Uterus (tissue), 2 donors: Measurements from ENCODE around the gene C12orf50.

ENCODE experiments used
- POLR2A ChIP-seq, 2 donors: fragments of 450-650 bp; IDR thresholded peaks; one replicate each; pipeline ENCODE4 v1.6.1; 2016; ENCODE audit warnings: antibody characterized with exemption in 2 of 2, mild to moderate bottlenecking in 1 of 2, moderate library complexity in 1 of 2
- TF ChIP-seq, protein P1 (sequence below), 4 experiments: fragments of 200-600 bp in 2 of 4; fragments of 450-650 bp in 2 of 4; sonication (generic) in 2 of 4; IDR thresholded peaks; one replicate each; pipeline ENCODE4 v1.5.1; 2016 to 2019; ENCODE audit warnings: antibody characterized with exemption in 4 of 4, mild to moderate bottlenecking in 2 of 4, moderate library complexity in 1 of 4

DNA sequence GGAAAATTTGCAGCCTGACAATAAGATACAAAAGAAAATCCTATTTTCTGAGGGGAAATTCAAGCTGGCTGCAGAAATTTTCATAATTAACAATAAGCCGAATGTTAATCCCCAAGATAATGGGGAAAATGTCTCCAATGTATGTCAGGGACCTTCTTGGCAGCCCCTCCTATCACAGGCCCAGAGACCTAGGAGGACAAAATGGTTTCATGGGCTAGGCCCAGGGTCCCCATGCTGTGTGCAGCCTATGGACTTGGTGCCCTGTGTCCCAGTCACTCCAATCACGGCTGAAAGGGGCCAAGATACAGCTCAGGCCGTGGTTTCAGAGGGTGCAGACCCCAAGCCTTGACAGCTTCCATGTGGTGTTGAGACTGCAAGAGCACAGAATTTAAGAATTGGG, 11.2 kb downstream of the C12orf50 start:
- TF ChIP-seq, protein P1, sequence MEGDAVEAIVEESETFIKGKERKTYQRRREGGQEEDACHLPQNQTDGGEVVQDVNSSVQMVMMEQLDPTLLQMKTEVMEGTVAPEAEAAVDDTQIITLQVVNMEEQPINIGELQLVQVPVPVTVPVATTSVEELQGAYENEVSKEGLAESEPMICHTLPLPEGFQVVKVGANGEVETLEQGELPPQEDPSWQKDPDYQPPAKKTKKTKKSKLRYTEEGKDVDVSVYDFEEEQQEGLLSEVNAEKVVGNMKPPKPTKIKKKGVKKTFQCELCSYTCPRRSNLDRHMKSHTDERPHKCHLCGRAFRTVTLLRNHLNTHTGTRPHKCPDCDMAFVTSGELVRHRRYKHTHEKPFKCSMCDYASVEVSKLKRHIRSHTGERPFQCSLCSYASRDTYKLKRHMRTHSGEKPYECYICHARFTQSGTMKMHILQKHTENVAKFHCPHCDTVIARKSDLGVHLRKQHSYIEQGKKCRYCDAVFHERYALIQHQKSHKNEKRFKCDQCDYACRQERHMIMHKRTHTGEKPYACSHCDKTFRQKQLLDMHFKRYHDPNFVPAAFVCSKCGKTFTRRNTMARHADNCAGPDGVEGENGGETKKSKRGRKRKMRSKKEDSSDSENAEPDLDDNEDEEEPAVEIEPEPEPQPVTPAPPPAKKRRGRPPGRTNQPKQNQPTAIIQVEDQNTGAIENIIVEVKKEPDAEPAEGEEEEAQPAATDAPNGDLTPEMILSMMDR (IDR thresholded peaks at IDR 0.05), result no peak
- no peak for TF ChIP-seq POLR2A (IDR thresholded peaks at IDR 0.05)
